GM21825 (cell line): ENCODE data around the gene RELB.

ENCODE experiments used
- ATAC-seq: cut with Tn5 transposase; IDR thresholded peaks from one replicate; pipeline ENCODE4 v1.9.1; 2021; ENCODE audit warnings: mild to moderate bottlenecking, moderate library complexity; ENCODE audit not compliant: unreplicated experiment

RELB gene

GRCh38 chr19:45078390-45079062 lies 77.3 kb downstream of the RELB start:
- no peak for ATAC-seq

GRCh38 chr19:45079063-45079910 lies 78.0 kb downstream of the RELB start, which contains the start of gene GEMIN7:
GEMIN7 (plus strand) TSS chr19:45079260; CDS start chr19:45090115, 10,855 bp downstream.
- peak; percentile 28 for ATAC-seq

GRCh38 chr19:45079911-45080370 lies 78.7 kb downstream of the RELB start:
- ATAC-seq, result no peak

- no peak for ATAC-seq
Observed at GRCh38 chr19:45082170-45082569, 80.9 kb downstream of the RELB start.

GRCh38 chr19:45086480-45086879 lies 85.2 kb downstream of the RELB start:
- no peak for ATAC-seq

- no peak for ATAC-seq
Observed at GRCh38 chr19:45087531-45087930, 86.3 kb downstream of the RELB start.
